ENCODE measurements around the gene CACNA2D3.

The CACNA2D3 gene

GRCh38 chr3:54709785-54710184, 587.4 kb downstream of the CACNA2D3 start:
- no peak for DNase-seq
- Histone ChIP-seq H3K27me3 (ENCODE audit: insufficient read depth, low read depth, severe bottlenecking) (no peaks in the 10 kb centered on the region), H3K4me3 (ENCODE audit: low read depth, low read length) (no peak overlapping the region), H3K9me3 (ENCODE audit: severe bottlenecking) (no peaks in the 10 kb centered on the region), H3K27ac (no peak overlapping the region), H3K36me3 (no peaks in the 10 kb centered on the region)
- no peak for TF ChIP-seq CTCF (IDR thresholded peaks at IDR 0.05; ENCODE audit: low read depth, low read length)

GRCh38 chr3:54710954-54711353, 588.6 kb downstream of the CACNA2D3 start:
- no peaks in the 10 kb centered on the region for H3K9me3 ChIP-seq (ENCODE audit: severe bottlenecking)
- H3K36me3 ChIP-seq = no peaks in the 10 kb centered on the region
- TF ChIP-seq CTCF (IDR thresholded peaks at IDR 0.05; ENCODE audit: low read depth, low read length) = no peak
- H3K27me3 ChIP-seq (ENCODE audit: insufficient read depth, low read depth, severe bottlenecking) = no peaks in the 10 kb centered on the region
- no peak for DNase-seq
- H3K4me3 ChIP-seq (ENCODE audit: low read depth, low read length) = no peak overlapping the region
- no peak overlapping the region for H3K27ac ChIP-seq

GRCh38 chr3:54712539-54712938, 590.2 kb downstream of the CACNA2D3 start:
- H3K4me3 ChIP-seq (ENCODE audit: low read depth, low read length) = no peak overlapping the region
- H3K27ac ChIP-seq = no peak overlapping the region
- no peak for DNase-seq
- H3K36me3 ChIP-seq = no peaks in the 10 kb centered on the region
- no peak for TF ChIP-seq CTCF (IDR thresholded peaks at IDR 0.05; ENCODE audit: low read depth, low read length)
- H3K9me3 ChIP-seq (ENCODE audit: severe bottlenecking) = no peaks in the 10 kb centered on the region
- H3K27me3 ChIP-seq (ENCODE audit: insufficient read depth, low read depth, severe bottlenecking) = no peaks in the 10 kb centered on the region

- H3K27me3 ChIP-seq (ENCODE audit: insufficient read depth, low read depth, severe bottlenecking) = no peaks in the 10 kb centered on the region
- no peak for TF ChIP-seq CTCF (IDR thresholded peaks at IDR 0.05; ENCODE audit: low read depth, low read length)
- H3K9me3 ChIP-seq (ENCODE audit: severe bottlenecking) = no peaks in the 10 kb centered on the region
- no peak overlapping the region for H3K27ac ChIP-seq
- H3K36me3 ChIP-seq = no peaks in the 10 kb centered on the region
- H3K4me3 ChIP-seq (ENCODE audit: low read depth, low read length) = no peak overlapping the region
- DNase-seq = no peak
Measured at GRCh38 chr3:54713031-54713430, 590.7 kb downstream of the CACNA2D3 start.

- H3K27me3 ChIP-seq (ENCODE audit: insufficient read depth, low read depth, severe bottlenecking) = no peaks in the 10 kb centered on the region
- H3K9me3 ChIP-seq (ENCODE audit: severe bottlenecking) = no peaks in the 10 kb centered on the region
- no peak overlapping the region for H3K27ac ChIP-seq
- no peak overlapping the region for H3K4me3 ChIP-seq (ENCODE audit: low read depth, low read length)
- TF ChIP-seq CTCF (IDR thresholded peaks at IDR 0.05; ENCODE audit: low read depth, low read length) = no peak
- DNase-seq = no peak
- no peaks in the 10 kb centered on the region for H3K36me3 ChIP-seq
Measured at GRCh38 chr3:54713455-54713854, 591.1 kb downstream of the CACNA2D3 start.

- Histone ChIP-seq H3K27ac (no peak overlapping the region), H3K27me3 (ENCODE audit: insufficient read depth, low read depth, severe bottlenecking) (no peaks in the 10 kb centered on the region), H3K9me3 (ENCODE audit: severe bottlenecking) (no peaks in the 10 kb centered on the region), H3K36me3 (no peaks in the 10 kb centered on the region), H3K4me3 (ENCODE audit: low read depth, low read length) (no peak overlapping the region)
- DNase-seq = no peak
- no peak for TF ChIP-seq CTCF (IDR thresholded peaks at IDR 0.05; ENCODE audit: low read depth, low read length)
Measured at GRCh38 chr3:54714035-54714434, 591.7 kb downstream of the CACNA2D3 start.

Data from WERI-Rb-1 (cell line).